ENCODE results near the gene ALDH5A1.
A peak's percentile ranks its signal among the peaks of the same experiment; 100 is the strongest.
"Not testable (repeated sequence)": the region's sequence is repeated elsewhere in the genome, so short reads cannot be mapped to it uniquely, and the experiment has no call there.

The ALDH5A1 gene

DNA sequence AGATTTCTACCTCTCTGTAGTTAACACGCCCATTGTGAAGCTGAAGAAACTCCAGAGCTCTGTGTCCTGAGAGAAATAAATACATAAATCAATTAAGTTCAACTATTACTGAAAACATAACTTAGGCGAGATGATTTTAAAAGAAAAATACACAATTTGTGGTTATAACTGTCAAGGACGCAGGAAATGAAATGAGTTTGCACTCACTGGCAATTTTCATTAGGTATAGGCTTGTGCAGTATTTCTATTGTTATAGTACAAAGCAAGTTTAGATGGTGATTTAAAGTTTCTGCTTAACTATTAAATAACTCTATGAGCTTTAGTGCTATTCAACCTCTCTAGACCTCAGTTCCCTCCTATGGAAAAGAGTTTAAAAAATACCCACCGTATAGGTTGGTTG lies 8.7 kb upstream of the ALDH5A1 start:
- no peak for DNase-seq (ENCODE audit: low read depth)

DNA sequence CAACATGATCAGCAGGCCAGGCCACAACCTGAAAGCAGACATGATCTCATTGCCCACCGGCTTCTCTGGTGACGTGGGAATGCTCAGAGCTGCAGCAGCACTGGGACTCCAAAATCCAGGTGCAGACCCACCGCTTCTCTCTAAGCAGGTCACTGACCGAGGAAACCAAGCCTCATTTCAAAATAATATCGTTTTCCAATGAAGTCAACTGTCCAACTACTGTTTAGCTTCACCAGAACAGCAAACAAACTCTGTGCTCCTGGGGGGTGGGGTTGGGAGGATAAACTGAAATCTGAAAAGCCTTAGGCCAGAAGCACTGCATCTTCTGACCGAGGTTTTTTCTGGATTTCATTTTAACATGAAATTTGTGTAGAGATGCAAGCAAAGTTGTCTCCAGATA lies 5.3 kb upstream of the ALDH5A1 start, which contains the start of gene GPLD1:
Gene GPLD1, minus strand, starts transcription at position 109 of the 400 bp plus-strand sequence. Its CDS starts 67 bp downstream, at position 42.
- no peak for DNase-seq (ENCODE audit: low read depth)

- DNase-seq (ENCODE audit: low read depth), result peak; percentile 12
Observed at GRCh38 chr6:24489881-24490280, 4.9 kb upstream of the ALDH5A1 start.

GRCh38 chr6:24490948-24491347 lies 3.8 kb upstream of the ALDH5A1 start:
- no peak for DNase-seq (ENCODE audit: low read depth)

DNA sequence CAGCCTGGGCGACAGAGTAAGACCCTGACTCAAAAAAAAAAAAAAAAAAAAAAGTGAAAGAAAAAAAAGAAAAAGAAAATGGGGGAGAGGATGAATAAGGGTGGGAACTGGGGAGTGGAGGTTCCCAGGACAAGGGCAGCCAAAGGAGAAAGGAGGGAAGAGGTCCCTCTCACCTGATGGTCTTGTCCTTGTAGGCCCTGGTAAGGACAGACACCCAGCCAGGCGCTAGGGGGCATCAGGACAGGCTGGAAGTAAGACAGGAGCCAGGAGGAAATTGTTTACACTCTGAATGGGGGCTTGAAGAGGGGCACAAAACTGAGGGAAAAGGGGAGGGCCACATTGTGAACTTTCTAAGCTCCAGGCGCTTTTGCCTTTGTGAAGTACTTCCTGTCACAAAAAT lies 2.3 kb upstream of the ALDH5A1 start:
- no peak for DNase-seq (ENCODE audit: low read depth)

- DNase-seq (ENCODE audit: low read depth), result no peak
Observed at GRCh38 chr6:24493945-24494820, 586 bp upstream of the ALDH5A1 start.

DNA sequence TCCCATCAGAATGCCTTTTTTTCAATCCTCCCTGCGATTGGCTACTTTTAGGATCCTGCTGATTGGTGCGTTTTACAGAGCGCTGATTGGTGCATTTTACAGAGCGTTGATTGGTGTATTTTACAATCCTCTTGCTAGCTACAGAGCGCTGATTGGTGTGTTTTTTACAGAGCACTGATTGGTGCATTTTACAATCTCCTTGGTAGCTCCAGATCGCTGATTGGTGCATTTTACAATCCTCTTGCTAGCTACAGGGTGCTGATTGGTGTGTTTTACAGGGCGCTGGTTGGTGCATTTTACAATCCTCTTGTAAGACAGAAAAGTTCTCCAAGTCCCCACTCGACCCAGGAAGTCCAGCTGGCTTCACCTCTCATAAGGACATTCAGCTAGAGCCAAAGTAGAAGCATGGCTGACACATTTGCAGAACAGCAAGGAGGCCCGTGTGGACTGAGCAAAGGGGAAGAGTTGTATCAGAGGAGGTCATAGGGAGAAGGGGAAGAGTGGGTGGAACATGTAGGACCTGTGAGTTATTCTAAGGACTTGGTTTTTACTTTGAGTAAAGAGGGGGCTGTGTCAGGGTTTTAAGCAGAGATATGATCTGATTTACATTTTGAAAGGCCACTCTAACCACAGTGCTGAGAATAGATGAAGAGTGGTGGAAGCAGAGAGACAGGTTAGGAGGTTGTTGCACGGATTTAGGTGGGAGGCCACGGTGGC lies 2.6 kb downstream of the ALDH5A1 start:
- DNase-seq (ENCODE audit: low read depth), result no peak

GRCh38 chr6:24500683-24501082 lies 5.9 kb downstream of the ALDH5A1 start:
- no peak for DNase-seq (ENCODE audit: low read depth)

GRCh38 chr6:24501374-24501773 lies 6.6 kb downstream of the ALDH5A1 start:
- DNase-seq (ENCODE audit: low read depth), result no peak

DNA sequence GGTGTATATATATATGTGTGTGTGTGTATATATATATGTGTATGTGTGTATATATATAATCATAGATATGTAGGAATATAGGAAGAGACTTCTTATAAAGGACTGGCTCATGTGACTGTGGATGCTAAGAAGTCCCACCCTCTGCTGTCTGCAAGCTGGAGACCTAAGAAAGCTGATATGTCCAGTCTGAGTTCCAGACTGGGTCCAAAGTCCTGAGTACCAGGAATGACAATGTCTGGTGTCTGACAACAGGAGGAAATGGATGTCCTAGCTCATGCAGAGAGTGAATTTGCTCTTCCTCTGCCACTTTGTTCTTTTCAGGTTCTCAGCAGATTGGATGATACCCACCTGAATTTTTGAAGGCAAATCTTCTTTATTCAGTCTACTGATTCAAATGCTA lies 7.1 kb downstream of the ALDH5A1 start:
- DNase-seq (ENCODE audit: low read depth), result no peak

DNA sequence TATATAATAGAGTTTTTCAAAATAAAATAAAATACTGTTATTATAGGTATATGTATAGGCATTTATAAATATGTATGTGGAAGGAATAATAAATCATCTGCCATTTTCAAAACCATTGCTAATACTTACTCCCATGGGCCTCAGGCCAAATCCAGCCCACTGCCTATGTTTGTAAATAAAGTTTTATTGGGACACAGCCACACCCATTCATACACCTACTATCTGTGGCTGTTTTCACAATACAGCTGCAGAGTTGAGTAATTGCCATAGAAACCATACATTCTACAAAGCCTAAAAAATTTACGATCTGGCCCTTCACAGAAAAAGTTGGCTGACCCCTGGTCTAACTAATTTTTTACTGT lies 9.5 kb downstream of the ALDH5A1 start:
- DNase-seq (ENCODE audit: low read depth), result no peak

DNA sequence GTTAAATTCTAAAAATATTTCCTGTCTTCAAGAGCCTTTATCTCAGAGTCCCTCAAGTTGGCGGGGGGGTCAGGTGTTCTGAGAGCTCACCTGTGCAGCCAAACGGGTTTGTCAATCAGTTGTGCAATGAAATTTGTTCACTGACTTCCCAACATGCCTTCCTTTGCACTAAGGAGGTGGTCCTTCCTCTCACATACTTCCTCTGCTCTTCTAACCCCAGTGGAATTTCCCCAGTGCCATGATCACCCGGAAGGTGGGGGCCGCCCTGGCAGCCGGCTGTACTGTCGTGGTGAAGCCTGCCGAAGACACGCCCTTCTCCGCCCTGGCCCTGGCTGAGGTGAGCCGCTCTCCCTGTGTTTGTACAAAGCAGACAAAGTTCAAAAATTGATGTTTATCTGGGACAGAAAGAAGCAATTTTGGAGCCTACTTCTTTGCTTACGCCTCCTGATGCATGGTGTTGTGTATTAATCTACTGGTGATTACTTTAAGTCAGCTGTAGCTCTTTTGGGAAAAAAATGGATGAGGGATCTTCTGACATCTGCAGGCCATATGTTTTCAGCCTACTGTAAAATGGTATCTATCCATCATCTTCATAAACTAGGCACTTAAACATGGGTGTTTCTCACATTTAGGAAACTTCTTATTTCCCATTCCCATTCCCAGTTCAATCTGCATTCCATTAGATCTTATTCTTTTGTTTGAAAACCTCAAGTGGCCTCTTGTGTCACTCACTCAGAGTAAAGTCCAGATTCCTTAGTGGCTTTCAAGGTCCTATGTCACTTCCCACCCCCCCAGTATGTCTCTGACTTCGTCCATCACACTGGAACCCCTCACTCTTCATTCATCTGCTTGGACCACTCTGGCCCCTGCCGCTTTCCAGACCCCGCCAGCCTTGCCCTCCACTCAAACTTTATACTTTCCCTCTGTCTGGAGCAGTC lies 10.1 kb downstream of the ALDH5A1 start:
- DNase-seq (ENCODE audit: low read depth), result no peak

DNA sequence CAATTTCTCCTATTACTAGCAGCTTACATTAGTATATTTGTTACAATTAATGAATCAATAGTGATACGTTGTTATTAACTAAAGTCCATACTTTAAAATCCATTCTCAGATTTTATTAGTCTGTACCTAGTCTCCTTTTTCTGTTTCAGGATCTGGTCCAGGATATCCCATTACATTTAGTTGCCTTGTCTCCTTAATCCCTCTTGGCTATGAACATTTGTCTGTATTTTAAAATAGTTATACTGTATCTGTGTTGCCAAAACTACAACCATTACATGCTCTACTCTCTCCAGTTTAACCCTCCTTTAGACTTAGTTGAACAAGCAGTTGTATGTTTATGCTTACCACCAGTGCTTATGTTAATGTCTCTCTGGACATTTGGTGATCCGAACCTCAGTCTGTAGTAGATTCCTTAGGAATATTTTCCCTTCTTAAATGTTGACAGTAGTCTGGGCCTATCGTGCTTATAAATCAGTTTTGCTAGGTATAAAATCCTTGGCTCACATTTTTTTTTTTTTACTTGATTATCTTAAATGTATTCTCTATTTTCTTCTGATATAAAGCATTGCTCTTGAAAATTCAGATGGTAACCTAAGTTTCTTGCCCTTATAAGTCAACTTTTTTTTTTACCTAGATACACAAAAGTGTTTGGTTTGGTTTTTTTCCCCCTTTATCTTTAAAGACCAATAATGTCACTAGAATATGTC lies 12.2 kb downstream of the ALDH5A1 start:
- DNase-seq (ENCODE audit: low read depth), result no peak

GRCh38 chr6:24511976-24512375 lies 17.2 kb downstream of the ALDH5A1 start:
- DNase-seq (ENCODE audit: low read depth), result not testable (repeated sequence)

DNA sequence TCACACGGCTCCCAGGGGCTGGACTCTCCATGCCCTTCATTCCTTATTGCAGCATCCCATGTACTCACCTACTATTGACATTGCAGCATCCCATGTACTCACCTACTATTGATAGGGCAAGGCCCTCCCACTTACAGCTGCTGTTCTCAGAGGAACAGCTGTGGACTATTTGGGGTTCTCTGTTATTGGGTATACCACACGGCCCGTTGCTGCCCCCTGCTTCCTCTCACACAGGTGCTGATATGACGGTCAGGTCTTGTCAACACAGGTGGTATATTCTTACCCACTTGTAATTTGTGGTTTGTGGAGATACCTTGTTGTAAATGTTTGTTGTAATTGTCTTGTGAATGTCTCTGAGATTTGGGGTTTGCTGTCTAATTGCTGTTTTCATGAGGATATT lies 18.8 kb downstream of the ALDH5A1 start:
- no peak for DNase-seq (ENCODE audit: low read depth)

- DNase-seq (ENCODE audit: low read depth), result no peak
Observed at GRCh38 chr6:24517659-24518543, 23.1 kb downstream of the ALDH5A1 start.

- DNase-seq (ENCODE audit: low read depth), result peak; percentile 7
Observed at GRCh38 chr6:24520929-24521546, 26.3 kb downstream of the ALDH5A1 start.

GRCh38 chr6:24522228-24523176 lies 27.7 kb downstream of the ALDH5A1 start:
- no peak for DNase-seq (ENCODE audit: low read depth)

- no peak for DNase-seq (ENCODE audit: low read depth)
Observed at GRCh38 chr6:24524329-24524728, 29.6 kb downstream of the ALDH5A1 start.
